IPS-18c (cell line): ENCODE results near the gene MEAF6.

ENCODE experiments used
- H3K4me3 ChIP-seq: 2 replicates; pipeline ENCODE4 v1.7.0; 2013; ENCODE audit warnings: low read depth, mild to moderate bottlenecking, low read length, moderate library complexity; ENCODE audit not compliant: insufficient read depth
- H3K9me3 ChIP-seq: one replicate; pipeline ENCODE4 v1.6.1; 2013; ENCODE audit warnings: mild to moderate bottlenecking, low read length, moderate library complexity; ENCODE audit not compliant: control insufficient read depth, insufficient read depth

MEAF6 gene

GRCh38 chr1:37468037-37468436, 46.5 kb downstream of the MEAF6 start:
- no peak overlapping the region for H3K4me3 ChIP-seq
- H3K9me3 ChIP-seq, result no peaks in the 10 kb centered on the region

GRCh38 chr1:37465593-37466517, 48.7 kb downstream of the MEAF6 start:
- H3K4me3 ChIP-seq, result no peak overlapping the region
- no peaks in the 10 kb centered on the region for H3K9me3 ChIP-seq

- no peak overlapping the region for H3K4me3 ChIP-seq
- H3K9me3 ChIP-seq, result no peaks in the 10 kb centered on the region
Observed at GRCh38 chr1:37464443-37464842, 50.1 kb downstream of the MEAF6 start.

- Histone ChIP-seq H3K9me3 (no peaks in the 10 kb centered on the region), H3K4me3 (no peak overlapping the region)
Observed at GRCh38 chr1:37461698-37462436, 52.7 kb downstream of the MEAF6 start.

- Histone ChIP-seq H3K4me3 (no peak overlapping the region), H3K9me3 (no peaks in the 10 kb centered on the region)
Observed at GRCh38 chr1:37458551-37458950, 56.0 kb downstream of the MEAF6 start.

GRCh38 chr1:37456614-37457013, 58.0 kb downstream of the MEAF6 start:
- Histone ChIP-seq H3K4me3 (no peak overlapping the region), H3K9me3 (no peaks in the 10 kb centered on the region)

- Histone ChIP-seq H3K9me3 (no peaks in the 10 kb centered on the region), H3K4me3 (no peak overlapping the region)
Observed at GRCh38 chr1:37455516-37455915, 59.0 kb downstream of the MEAF6 start.

GRCh38 chr1:37453647-37454046, 60.9 kb downstream of the MEAF6 start:
- H3K4me3 ChIP-seq, result no peak overlapping the region
- no peaks in the 10 kb centered on the region for H3K9me3 ChIP-seq

- Histone ChIP-seq H3K4me3 (0 out of 2 replicates have a peak overlapping the region, but pooled peaks have one; percentile 24), H3K9me3 (peaks cover 3% of the 10 kb centered on the region)
Observed at GRCh38 chr1:37452416-37452815, 62.1 kb downstream of the MEAF6 start.

- peaks cover 3% of the 10 kb centered on the region for H3K9me3 ChIP-seq
- no peak overlapping the region for H3K4me3 ChIP-seq
Observed at GRCh38 chr1:37449936-37450335, 64.6 kb downstream of the MEAF6 start.

- Histone ChIP-seq H3K4me3 (0 out of 2 replicates have a peak overlapping the region, but pooled peaks have one; percentile 15), H3K9me3 (peaks cover 3% of the 10 kb centered on the region)
Observed at GRCh38 chr1:37448691-37449417, 65.7 kb downstream of the MEAF6 start.

GRCh38 chr1:37448185-37448584, 66.4 kb downstream of the MEAF6 start:
- peaks cover 3% of the 10 kb centered on the region for H3K9me3 ChIP-seq
- H3K4me3 ChIP-seq, result no peak overlapping the region

GRCh38 chr1:37446874-37447273, 67.7 kb downstream of the MEAF6 start:
- Histone ChIP-seq H3K9me3 (peaks cover 3% of the 10 kb centered on the region), H3K4me3 (no peak overlapping the region)

- no peak overlapping the region for H3K4me3 ChIP-seq
Observed at GRCh38 chr1:37442644-37443043, 71.9 kb downstream of the MEAF6 start.

More at GRCh38 chr1:37442644-37443043, 71.9 kb downstream of the MEAF6 start:
- no peaks in the 10 kb centered on the region for H3K9me3 ChIP-seq
